Mesodermal cell (in vitro differentiated cells): ENCODE results near the gene FXYD4.

ENCODE experiments used
- H3K27ac ChIP-seq: 2 replicates; pipeline ENCODE4 v1.7.0; 2013; ENCODE audit warnings: mild to moderate bottlenecking, low read depth, low read length, moderate library complexity; ENCODE audit not compliant: severe bottlenecking
- H3K36me3 ChIP-seq: 2 replicates; pipeline ENCODE4 v1.7.1; 2013; ENCODE audit warnings: mild to moderate bottlenecking, low read length, moderate library complexity; ENCODE audit not compliant: control insufficient read depth, insufficient read depth
- H3K4me1 ChIP-seq: one replicate; pipeline ENCODE4 v1.7.1; 2013; ENCODE audit warnings: mild to moderate bottlenecking, low read length; ENCODE audit not compliant: insufficient read depth, control insufficient read depth, poor library complexity, severe bottlenecking
- H3K4me3 ChIP-seq: 2 replicates; pipeline ENCODE4 v1.7.0; 2013; ENCODE audit warnings: low read length, control low read depth, mild to moderate bottlenecking; ENCODE audit not compliant: insufficient read depth, poor library complexity, severe bottlenecking; ENCODE audit errors: extremely low read depth
- H3K9me3 ChIP-seq: 2 replicates; pipeline ENCODE4 v1.7.1; 2013; ENCODE audit warnings: mild to moderate bottlenecking, low read length, moderate library complexity; ENCODE audit not compliant: control insufficient read depth
- WGBS, 2 experiments: methylation state at CpG; one replicate each; pipeline ENCODE4 v1.1.5; 2013; ENCODE audit warnings: missing lambda C conversion rate in 2 of 2; ENCODE audit not compliant: insufficient coverage in 2 of 2; 5-methylcytosine and 5-hydroxymethylcytosine counted together

The FXYD4 gene

GRCh38 chr10:43407148-43407575 lies 35.7 kb downstream of the FXYD4 start:
- no peaks in the 10 kb centered on the region for H3K9me3 ChIP-seq
- peaks cover 12% of the 10 kb centered on the region for H3K4me1 ChIP-seq
- 0% methylated on average over 18 of the region's 59 CpGs for WGBS, 2 experiments
- H3K36me3 ChIP-seq, result no peaks in the 10 kb centered on the region
- peak overlapping the region; percentile 81 for H3K4me3 ChIP-seq
- H3K27ac ChIP-seq, result peak overlapping the region; percentile 97

- Histone ChIP-seq H3K9me3 (no peaks in the 10 kb centered on the region), H3K4me1 (peaks cover 7% of the 10 kb centered on the region), H3K36me3 (no peaks in the 10 kb centered on the region), H3K27ac (peak overlapping the region; percentile 97), H3K4me3 (peak overlapping the region; percentile 81)
- 0 to 3% methylated on average over 35 to 40 of the region's 56 CpGs for whole genome bisulfite sequencing, 2 experiments
These were observed 36.3 kb downstream of the FXYD4 start for GRCh38 chr10:43407576-43408330.

GRCh38 chr10:43408331-43408709 lies 36.9 kb downstream of the FXYD4 start:
- peaks cover 3% of the 10 kb centered on the region for H3K4me1 ChIP-seq
- H3K4me3 ChIP-seq, result peak overlapping the region; percentile 81
- H3K36me3 ChIP-seq, result no peaks in the 10 kb centered on the region
- no peaks in the 10 kb centered on the region for H3K9me3 ChIP-seq
- peak overlapping the region; percentile 97 for H3K27ac ChIP-seq
- WGBS, 2 experiments, result 1 to 2% methylated on average over 23 to 24 of the region's 31 CpGs

GRCh38 chr10:43408710-43409384 lies 37.4 kb downstream of the FXYD4 start, which contains the start of gene HNRNPF:
HNRNPF (minus strand) TSS chr10:43409186; CDS start chr10:43387884, 21,302 bp downstream.
- Histone ChIP-seq H3K9me3 (no peaks in the 10 kb centered on the region), H3K27ac (peak within 1 kb of the TSS; percentile 97), H3K4me3 (peak within 1 kb of the TSS; percentile 81), H3K36me3 (no peaks in the 10 kb centered on the region), H3K4me1 (peaks cover 3% of the 10 kb centered on the region)
- WGBS, 2 experiments, result 1% methylated on average over 47 to 55 of the region's 68 CpGs

- 72 to 75% methylated on average over 38 to 44 of the region's 46 CpGs for WGBS, 2 experiments
- Histone ChIP-seq H3K9me3 (no peaks in the 10 kb centered on the region), H3K4me1 (peaks cover 3% of the 10 kb centered on the region), H3K36me3 (no peaks in the 10 kb centered on the region), H3K4me3 (peak overlapping the region; percentile 81), H3K27ac (peak overlapping the region; percentile 97)
These were observed 38.1 kb downstream of the FXYD4 start for GRCh38 chr10:43409385-43410109.

GRCh38 chr10:43410345-43410744 lies 38.9 kb downstream of the FXYD4 start:
- no peaks in the 10 kb centered on the region for H3K36me3 ChIP-seq
- peaks cover 3% of the 10 kb centered on the region for H3K4me1 ChIP-seq
- H3K27ac ChIP-seq, result no peak overlapping the region
- no peaks in the 10 kb centered on the region for H3K9me3 ChIP-seq
- 95 to 98% methylated on average over 12 to 14 of the region's 14 CpGs for WGBS, 2 experiments
- H3K4me3 ChIP-seq, result no peak overlapping the region

GRCh38 chr10:43411536-43411935 lies 40.1 kb downstream of the FXYD4 start:
- WGBS, 2 experiments, result 86 to 100% methylated on average over 1 of the region's 2 CpGs
- Histone ChIP-seq H3K36me3 (no peaks in the 10 kb centered on the region), H3K4me1 (no peaks in the 10 kb centered on the region), H3K27ac (no peak overlapping the region), H3K9me3 (no peaks in the 10 kb centered on the region), H3K4me3 (no peak overlapping the region)

- WGBS, 2 experiments, result 94 to 96% methylated on average over 8 to 9 of the region's 10 CpGs
These were observed 44.1 kb downstream of the FXYD4 start for GRCh38 chr10:43415544-43415943.

GRCh38 chr10:43417950-43418768 lies 46.7 kb downstream of the FXYD4 start:
- no peak overlapping the region for H3K27ac ChIP-seq
- no peaks in the 10 kb centered on the region for H3K36me3 ChIP-seq
- WGBS, 2 experiments, result 84 to 92% methylated on average over 11 to 12 of the region's 14 CpGs
- no peaks in the 10 kb centered on the region for H3K4me1 ChIP-seq
- H3K9me3 ChIP-seq, result peaks cover 7% of the 10 kb centered on the region
- H3K4me3 ChIP-seq, result no peak overlapping the region

More at GRCh38 chr10:43415544-43415943, 44.1 kb downstream of the FXYD4 start:
- Histone ChIP-seq H3K9me3 (no peaks in the 10 kb centered on the region), H3K27ac (no peak overlapping the region), H3K4me3 (no peak overlapping the region), H3K4me1 (no peaks in the 10 kb centered on the region), H3K36me3 (no peaks in the 10 kb centered on the region)

- Histone ChIP-seq H3K4me1 (no peaks in the 10 kb centered on the region), H3K9me3 (peaks cover 7% of the 10 kb centered on the region), H3K36me3 (no peaks in the 10 kb centered on the region), H3K27ac (peak overlapping the region; percentile 81), H3K4me3 (peak overlapping the region; percentile 35)
- WGBS, 2 experiments, result 87 to 91% methylated on average over 12 to 18 of the region's 18 CpGs
These were observed 48.5 kb downstream of the FXYD4 start for GRCh38 chr10:43419997-43420368.
